HG02759 (cell line): Measurements from ENCODE around the gene MSRB3.

Source experiments
- ATAC-seq: cut with Tn5 transposase; IDR thresholded peaks from one replicate; pipeline ENCODE4 v1.9.1; 2021; ENCODE audit warnings: mild to moderate bottlenecking, moderate library complexity; ENCODE audit not compliant: unreplicated experiment

The MSRB3 gene

GRCh38 chr12:65492998-65493912 is 214.8 kb downstream of the MSRB3 start:
- no peak for ATAC-seq

DNA sequence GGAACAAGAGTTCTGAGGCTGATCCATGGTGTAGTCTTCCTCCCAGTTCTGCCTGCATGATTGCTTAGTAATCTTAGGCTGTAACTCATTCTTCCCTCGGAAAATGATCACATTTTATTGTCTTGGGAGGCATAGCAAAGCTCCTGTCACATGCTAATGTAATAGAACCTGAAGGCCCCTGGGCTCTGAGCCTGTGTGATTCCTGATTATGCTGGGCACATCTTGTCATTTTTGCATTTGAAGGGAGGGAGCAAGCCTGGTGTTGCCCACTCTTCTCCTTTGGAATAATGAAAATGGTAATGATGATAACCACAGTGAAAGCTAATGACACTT is 215.4 kb downstream of the MSRB3 start:
- no peak for ATAC-seq

DNA sequence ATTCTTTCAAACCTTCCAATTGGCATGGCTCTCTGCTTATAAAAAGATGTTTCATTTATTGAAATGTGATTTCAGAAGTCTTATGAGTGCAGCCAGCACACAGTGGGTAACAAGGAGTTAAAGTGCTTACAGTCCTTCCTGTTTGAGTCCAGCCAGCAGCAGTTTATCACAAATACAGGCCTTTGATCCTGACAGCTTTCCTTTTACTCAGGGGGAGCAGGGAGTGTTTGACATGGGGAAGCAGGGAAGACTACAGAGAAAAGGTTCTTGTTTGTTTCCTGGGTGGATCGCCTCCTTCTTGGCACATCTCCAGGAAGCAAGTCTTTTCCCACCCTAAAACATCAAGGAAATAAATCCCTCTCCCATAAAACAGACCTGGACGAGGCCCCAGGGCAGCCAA is 216.1 kb downstream of the MSRB3 start:
- ATAC-seq, result no peak

DNA sequence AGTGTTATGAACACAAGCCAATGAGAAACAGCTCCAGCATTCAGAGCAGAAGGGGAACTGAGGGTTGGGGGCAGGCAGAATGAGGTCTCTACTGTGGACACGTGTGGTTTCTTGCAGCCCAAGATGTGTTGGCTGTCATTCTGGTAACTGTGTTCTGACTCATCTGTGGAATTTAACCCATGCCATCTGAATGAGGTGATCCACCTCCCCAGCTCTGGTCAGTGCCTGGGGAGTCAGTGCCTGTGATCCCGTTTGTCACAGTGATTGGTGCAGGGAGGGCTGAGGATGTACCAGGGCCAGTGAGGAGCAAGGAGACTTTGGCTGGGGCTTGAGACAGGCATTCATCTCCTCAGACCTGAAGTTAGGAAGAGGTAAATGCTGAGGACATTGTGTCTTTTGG is 216.8 kb downstream of the MSRB3 start:
- no peak for ATAC-seq

GRCh38 chr12:65496617-65497016 is 218.1 kb downstream of the MSRB3 start:
- ATAC-seq, result no peak

- ATAC-seq, result no peak
Observed at GRCh38 chr12:65497660-65498059, 219.2 kb downstream of the MSRB3 start.

GRCh38 chr12:65499167-65499566 is 220.7 kb downstream of the MSRB3 start:
- no peak for ATAC-seq

DNA sequence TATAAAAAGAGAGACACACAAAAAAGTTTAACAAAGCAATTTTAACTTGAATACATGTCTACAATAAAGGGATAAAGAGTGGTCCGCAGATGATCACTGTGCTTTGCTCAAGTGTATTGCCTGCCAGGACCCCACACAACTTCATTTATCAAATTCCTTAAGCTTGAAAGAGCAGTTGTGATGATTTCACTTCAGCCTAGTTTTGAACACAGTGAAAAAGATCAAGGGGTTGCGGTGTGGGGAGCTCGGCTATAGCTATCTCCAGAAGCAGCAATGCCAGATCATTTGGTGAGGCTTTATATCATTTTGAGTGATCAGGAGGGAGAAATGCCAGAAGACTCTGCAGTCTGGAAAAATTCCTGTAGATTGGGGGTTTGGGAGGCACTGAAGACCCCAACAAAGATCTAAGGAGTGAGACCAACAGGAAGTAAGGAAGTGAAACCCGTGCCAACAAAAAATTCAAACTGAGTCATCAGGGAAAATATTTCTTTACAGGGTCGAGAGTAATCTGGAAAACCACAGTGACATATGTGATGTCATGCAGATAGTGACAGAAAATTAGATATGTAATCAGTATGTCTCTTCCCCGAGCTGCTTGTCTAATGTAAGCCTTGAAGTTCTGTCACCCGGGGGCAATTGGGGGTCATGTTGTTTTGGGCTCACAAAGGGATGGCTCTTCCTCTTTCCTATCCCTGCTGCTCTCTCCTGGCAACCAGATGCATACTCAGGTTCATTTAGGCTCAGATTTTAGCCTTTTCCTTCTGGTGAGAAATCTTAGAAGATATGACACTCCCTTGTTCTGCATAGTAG is 221.8 kb downstream of the MSRB3 start:
- ATAC-seq, result no peak

DNA sequence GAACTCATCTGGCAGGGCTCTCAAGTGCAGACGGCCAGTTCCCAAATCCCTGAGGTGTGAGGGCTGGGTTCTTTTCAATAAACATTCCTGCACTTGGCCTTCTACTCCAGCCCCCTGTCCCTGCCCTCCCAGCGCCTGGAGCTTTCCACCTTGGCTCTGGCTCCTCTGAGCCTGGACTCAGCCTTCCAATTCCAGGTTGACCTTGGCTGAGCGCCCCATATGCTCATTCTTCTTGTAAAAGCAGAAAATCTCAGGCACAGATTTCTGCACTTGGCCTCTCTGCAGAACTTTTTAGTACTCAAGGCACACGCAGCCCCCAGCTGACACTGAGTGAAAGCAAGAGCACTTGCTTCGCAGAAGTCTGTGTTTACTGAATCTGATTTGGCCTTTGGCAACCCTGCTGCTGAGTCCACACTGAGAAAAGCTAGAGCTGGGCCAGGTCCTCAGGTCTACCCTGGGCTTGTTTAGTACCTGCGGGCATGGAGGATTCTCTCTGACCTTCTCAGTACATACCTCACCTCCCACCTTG is 222.7 kb downstream of the MSRB3 start:
- ATAC-seq, result no peak

DNA sequence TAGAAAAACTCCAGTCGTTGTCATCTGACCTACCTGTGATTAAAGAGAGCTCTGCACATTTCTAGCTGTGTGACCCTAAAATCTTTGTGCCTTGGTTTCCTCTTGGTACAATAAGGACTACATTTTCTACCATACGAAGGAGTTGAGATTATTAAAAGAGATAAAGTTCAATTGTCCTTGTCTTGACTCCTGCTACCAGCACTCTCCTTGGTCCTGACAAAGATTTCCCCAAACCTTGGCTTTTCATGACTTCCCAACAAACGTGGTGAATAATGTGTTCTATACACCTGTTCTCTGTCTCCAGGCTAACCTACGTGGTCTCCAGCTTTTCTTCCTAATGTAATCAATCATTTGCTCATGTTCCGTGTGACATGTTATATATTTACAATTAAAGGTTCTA is 223.5 kb downstream of the MSRB3 start:
- no peak for ATAC-seq

GRCh38 chr12:65504417-65504816 is 225.9 kb downstream of the MSRB3 start:
- ATAC-seq, result no peak

DNA sequence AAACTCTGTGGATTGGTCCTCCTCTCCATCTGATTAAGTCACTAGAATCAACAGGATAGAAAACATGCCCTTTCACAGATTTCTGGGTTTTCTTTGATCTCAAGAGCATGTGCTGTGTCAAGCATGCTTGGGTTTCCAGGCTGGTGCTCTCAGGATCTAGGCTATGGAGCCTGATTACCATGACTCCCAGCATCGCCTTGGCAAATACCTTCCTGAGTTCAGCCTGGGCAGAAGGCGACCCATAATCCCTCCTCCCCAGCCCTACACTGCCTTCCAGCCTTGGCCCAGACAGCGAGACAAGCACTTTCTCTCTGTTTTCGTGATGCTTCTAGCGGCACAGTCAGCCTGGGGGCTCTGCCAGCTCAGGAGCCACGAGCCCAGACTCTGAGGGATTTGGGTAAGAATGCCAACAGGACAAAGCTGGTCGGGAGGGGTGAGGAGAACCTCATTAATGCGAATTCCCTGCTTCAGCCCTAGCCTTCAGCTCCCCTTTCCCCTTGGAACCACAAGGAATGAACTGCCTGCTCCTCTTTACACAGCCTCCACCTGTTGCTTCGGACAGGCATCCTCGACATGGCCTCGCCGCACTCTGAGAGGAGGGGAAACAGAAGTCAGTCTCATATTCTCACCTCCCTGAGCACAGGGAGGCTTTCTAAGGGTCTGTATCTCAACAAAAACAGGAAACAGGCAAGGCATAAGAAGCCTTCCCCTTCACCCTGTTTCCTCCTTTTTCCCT is 227.1 kb downstream of the MSRB3 start:
- ATAC-seq, result no peak

- no peak for ATAC-seq
Observed at GRCh38 chr12:65508276-65509035, 230.0 kb downstream of the MSRB3 start.

DNA sequence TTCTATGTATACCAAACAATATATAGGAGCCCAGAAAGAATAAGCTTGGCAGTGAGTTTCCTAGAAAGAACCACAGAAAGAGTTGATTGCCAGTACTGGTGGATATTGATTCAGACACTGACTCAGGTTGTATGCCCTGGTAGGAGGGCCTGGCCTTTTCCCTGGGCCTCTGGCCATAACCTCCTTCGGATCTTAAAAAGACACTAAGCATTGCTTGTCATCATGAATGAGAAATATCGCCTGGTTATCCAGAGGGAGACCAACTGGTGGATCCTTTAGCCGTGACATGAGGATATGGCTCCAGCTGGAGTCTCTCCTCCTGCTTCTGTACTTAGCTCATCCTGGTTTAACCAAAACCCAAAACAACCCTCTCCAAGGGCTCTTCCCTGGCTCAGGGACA is 231.5 kb downstream of the MSRB3 start:
- no peak for ATAC-seq

DNA sequence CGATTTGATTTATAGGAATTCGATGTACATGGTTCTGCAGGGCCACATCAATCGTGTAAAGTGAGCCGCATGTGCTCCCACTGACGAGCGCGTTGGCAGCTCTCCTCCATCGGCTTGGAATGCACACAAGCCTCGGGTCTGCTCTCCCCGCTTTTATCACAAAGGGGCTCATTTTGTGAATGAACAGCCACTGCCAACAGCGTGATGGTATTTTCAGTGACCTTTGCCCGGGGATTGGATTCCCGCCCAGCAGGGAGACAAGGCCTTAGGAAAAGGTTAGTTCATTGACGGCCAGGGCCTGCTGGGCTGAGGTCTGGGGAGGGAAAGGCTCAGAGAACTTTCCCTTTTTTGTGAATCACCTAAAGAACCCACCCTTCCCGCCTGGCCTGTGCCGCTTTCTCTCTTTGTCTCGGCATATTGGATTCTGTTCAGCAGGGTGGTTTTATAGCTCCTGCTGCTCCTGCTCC is 232.1 kb downstream of the MSRB3 start:
- ATAC-seq, result no peak

DNA sequence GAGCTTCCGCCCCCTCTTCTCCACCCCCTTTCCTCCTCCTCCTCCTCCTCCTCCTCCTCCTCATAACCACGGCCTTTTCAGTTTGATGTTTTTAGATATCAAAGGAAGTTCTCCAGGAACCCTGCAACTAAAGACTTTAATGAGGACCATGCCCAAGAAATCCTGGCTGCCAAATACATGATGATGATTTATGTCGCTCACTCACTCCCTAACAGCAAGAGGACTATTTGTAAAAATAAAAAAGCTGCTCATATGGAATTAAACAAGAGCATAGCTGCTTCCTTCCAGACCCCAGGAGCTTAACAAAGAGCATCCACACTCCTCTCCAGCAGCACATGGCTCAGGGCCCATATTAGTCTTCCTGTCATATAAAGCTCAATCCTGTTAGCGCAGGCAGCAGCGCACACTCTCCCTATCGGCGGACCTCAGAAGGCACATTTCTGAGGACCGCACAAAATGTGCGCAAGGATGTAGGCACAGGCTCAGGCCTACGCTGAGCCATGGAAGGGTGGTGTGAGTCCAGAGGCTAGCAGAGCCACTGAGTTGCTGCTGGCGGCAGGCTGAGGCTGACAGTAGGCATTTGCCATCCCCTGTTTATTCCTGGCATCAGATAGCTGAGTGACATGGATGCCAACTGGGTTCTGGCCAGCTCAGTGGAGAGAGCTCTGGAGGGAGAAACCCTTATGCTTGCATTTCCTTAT is 232.8 kb downstream of the MSRB3 start:
- no peak for ATAC-seq

GRCh38 chr12:65511912-65512311 is 233.4 kb downstream of the MSRB3 start:
- ATAC-seq, result no peak
